NCI-H82 treated with DMSO at 0.1 percent for 48 hours (cell line): Measurements from ENCODE around the gene PRPF18.

Experiments used
- DNase-seq: peaks from one replicate; lab custom pipeline; 2025; ENCODE audit not compliant: unreplicated experiment; lab: John Stamatoyannopoulos, UW

PRPF18 gene

GRCh38 chr10:13604357-13605040, 17.7 kb downstream of the PRPF18 start:
- no peak for DNase-seq

DNA sequence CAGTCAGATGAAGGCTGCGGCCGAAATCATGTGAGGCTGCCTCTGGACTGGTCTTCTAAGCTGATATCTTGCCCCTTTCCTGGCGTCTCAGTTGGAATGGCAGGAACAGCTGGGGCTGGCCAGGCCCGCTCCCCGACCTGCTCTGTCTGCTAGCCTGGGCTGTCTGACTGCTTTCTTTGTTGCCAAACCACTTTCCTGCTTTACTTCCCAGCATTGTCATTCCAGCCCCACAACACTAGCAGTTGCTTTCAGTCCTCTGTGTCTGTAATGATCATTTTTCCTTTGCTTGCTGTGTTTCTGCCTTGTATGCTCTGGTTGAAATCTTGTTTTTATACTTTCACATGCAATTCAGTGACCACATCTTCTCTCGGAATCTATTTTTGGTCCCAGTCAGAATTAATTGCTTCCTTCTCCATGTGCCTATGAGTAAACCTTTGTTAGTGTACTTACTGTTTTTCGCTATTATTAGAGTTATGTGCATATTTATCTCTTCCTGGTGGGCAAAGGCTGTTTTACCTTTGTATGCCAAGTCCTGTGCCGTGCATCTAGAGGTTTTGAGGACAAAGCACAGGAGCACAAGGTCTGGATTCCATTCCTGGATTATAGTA, 21.6 kb downstream of the PRPF18 start:
- DNase-seq: no peak

GRCh38 chr10:13612654-13613373, 26.0 kb downstream of the PRPF18 start:
- DNase-seq: no peak

DNA sequence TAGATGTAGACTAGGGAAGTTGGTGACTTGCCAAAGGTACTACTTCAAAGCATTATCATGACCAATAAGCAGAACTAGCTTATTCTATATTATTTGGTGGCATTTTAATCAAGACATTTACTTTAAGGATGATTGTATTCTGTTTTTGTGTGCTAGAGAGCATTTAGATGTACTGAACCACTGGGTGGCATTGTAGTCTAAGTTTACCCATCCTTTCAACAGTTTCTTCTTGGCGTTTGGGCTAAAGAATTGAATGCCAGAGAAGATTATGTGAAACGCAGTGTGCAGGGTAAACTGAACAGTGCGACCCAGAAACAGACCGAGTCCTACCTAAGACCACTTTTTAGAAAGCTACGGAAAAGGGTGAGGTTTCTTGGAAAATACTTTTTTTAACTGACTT, 26.8 kb downstream of the PRPF18 start:
- no peak for DNase-seq

DNA sequence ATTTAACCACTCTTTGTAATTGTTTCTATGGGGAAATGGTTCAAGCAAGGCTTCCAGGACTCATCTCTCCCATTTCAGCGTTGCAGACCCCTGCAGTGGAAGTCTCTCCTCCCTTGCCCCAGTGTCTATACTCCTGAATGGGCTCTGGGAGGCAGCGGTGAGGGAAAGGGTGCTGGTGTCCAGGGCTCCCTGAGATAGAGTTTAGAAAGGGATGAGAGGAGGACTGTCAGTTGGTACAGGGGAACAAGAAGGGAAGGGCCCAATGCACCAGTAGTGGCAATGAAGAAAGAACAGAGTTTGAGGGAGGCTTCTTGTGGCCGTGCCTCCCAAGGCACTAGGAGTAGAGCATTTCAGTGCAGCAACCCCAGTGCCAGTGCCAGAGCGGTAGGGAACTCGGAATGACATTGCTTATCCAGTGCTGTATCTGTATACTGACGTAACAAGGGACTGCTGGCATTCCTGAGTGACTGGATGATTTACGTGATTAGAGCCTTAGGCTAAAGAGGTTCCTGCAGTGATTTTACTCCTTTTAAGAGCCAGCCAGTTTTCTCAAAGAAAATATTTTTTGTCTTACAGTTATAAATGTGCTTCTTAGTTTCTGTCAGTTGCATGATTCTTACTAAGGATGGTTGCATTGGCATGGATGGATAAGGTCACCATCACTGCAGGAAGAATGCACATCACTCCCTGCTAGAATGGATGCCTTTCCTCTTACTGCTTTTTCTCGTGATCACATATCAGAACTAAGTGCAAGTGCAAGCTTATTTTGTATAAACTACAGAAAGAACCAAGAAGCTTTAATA, 28.0 kb downstream of the PRPF18 start:
- DNase-seq: no peak

- DNase-seq: no peak
Observed at GRCh38 chr10:13615650-13616300, 29.0 kb downstream of the PRPF18 start.

- DNase-seq: no peak
Observed at GRCh38 chr10:13617116-13617515, 30.4 kb downstream of the PRPF18 start.

DNA sequence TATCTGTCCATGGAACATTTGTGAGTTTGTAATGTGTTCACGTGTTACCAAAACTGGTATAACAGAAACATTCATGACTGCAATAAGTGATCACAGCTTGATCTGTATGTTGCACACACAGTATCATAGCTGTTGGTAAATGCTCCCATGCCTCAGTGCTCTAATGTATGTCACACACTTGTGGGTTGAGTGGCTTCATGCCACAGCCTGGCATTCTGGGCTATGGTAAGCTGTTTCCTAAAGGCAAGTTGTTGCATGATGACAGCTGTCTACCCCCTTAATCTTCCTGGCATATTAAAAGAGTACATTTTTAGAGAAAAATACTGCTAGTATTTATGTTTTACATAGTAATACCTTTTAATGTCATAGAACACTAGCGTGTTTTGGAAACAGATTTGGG, 35.2 kb downstream of the PRPF18 start:
- DNase-seq: no peak

DNA sequence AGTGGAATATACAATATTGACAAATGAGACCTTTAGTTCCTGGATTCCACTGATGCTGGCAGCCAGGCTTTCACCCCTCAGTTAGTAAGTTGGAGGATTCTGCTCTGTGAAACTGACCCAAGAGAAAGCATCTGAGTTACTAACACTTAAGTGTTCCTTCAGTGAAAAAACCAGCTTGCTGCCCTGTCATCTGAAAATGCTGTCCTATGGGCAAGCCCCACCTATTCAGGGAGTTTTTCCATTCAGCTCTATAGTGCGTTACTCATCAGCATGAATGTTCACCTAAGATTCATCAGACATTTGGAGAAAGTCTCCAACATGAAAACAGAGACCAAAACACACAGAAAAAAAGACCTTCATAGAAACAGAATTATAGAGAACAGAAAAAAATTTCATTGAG, 37.9 kb downstream of the PRPF18 start:
- no peak for DNase-seq

- DNase-seq: peak; percentile 35
Observed at GRCh38 chr10:13627459-13628310, 40.9 kb downstream of the PRPF18 start.

GRCh38 chr10:13628661-13629060, 41.9 kb downstream of the PRPF18 start:
- no peak for DNase-seq

DNA sequence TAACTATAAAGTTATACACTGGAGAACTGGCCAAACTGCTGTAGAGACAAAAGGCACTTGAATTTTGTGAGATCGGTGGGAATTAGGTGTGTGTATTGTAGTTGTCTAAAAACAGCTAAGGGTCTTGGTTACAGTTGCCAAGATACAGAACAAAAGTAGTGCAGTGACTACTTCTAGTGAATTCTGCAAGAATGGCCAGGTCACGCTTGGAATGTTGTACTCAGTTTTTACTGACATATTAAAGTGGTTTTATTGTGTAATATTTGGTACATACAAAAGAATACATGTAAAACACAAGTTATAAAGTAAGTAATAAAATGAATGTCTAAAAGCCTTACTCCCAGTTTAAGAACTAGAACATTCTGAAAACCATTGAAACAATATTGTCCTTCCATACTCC, 42.4 kb downstream of the PRPF18 start:
- no peak for DNase-seq

- DNase-seq: no peak
Observed at GRCh38 chr10:13630231-13630630, 43.5 kb downstream of the PRPF18 start.

DNA sequence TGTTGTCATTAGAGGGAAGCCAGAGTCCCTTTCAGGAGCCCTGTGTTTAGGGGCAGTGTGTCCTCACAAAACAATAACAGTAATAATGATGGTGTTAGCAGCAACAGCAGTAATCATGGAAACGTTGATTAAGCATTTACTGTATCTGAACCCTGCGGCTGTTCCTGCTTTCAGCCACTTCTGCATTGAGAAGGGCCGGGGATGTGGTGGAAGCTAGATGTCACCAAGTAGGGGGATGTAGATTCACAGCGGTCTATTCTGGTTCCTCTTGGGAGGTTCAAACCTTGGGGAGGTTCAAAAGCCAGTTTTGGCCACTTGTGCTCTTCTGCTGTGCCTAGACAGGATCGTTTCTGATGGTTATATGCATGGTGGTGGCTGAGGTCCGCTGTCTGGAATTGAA, 44.8 kb downstream of the PRPF18 start:
- no peak for DNase-seq

GRCh38 chr10:13632440-13632839, 45.7 kb downstream of the PRPF18 start:
- no peak for DNase-seq

DNA sequence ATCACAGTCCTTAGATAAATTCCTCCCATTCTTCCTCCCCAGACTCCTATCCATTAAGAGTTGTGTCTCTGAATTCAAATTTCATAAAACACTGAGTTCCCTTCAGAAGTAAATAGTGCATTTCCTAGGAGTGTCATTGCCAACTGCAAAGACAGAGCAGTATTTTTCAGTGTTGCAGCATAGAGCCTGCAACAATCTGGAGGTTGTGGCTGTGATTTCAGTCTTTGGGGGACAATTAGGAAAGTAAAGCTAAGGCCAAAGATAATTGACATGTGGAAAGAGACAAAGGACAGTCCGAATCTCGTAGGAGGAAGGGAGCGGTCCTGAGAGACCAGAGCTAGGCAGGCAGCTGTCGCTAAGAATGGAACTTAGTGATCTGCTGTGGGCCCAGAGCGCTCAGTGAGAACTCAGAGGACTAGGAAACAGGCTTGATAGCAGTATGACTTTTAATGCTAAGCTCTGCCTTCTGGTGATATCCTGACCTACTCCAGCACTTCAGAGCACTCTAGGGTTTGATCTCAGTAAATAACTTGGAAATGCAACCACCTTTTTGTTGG, 46.2 kb downstream of the PRPF18 start:
- DNase-seq: no peak

DNA sequence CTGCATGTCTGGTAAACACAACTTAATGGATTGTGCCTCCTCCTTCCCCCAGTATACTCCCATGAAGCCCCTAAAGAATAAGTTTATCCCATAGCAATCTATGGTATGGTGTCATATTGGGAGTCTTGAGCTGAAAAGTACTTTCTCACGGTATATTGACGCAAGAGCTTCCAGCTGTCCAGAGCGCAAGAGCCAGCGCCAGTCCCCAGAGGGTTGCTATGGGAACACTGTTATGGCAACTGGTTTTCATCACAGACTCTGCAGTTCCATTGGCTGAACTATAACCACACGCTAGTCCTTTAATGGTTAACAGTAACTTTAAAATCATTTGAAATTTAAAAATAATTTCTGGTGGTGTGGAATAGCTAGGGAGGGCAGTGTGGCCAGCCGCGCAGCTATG, 46.9 kb downstream of the PRPF18 start:
- DNase-seq: no peak

DNA sequence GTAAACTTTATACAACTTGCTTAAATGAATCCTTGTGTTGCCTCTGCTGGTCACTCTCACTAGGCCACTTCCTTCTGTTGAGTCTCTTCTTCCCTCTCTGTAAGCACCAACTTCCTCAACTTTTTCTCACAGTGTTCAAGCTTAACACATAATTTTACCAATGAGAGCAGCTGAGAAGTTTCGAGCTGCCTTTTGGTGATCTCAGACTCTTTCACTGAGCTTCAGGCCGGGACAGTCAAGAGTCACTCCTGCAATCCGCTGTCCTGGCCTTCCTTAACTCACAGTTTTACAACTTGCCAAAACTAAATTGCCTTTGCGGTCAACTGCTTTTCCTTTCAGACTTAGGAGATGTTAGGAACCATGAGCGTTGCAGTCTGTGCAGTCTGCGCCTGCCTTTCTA, 47.4 kb downstream of the PRPF18 start:
- no peak for DNase-seq

DNA sequence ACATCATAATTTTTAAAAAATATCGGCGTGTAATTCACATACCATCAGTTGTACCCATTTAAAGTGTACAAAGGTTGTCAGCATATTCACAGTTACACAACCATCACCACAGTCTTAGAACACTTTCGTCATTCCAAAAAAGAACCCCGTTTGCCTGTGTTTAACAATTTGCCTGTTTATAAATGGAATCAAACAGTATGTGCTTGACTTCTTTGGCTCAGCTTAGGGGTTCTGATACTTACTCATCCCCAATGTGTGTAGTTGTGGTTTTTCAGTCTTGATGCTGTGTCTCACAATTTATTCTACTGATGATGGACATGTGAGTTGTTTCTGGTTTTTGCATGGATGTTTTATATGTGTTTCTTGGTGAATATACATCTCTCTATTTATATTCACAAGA, 50.0 kb downstream of the PRPF18 start:
- no peak for DNase-seq

GRCh38 chr10:13637303-13637856, 50.6 kb downstream of the PRPF18 start:
- DNase-seq: no peak
